CD14-positive monocyte (primary cell): ENCODE results near the gene SIGLEC14. TPM values are rescaled to one million over a fixed set of nuclear protein-coding genes. Genes with fewer than 3 reads are reported as not detected.
A peak's percentile ranks its signal among the peaks of the same experiment; 100 is the strongest.

Experiments used
- DNase-seq, 3 donors: peaks; one replicate each; pipeline ENCODE4 v3.0.0-alpha.2; 2011 to 2022
- H2AFZ ChIP-seq: 2 replicates; pipeline ENCODE4 v1.6.0; 2012; ENCODE audit warnings: mild to moderate bottlenecking, low read depth, low read length, inconsistent platforms; ENCODE audit not compliant: insufficient read depth, poor library complexity, severe bottlenecking
- H3K27ac ChIP-seq, 2 donors: 1 replicate in 1 of 2; 2 replicates in 1 of 2; pipeline ENCODE4 v1.5.1; 2012 to 2013; ENCODE audit warnings: low read length in 2 of 2, control low read depth in 1 of 2, inconsistent platforms in 1 of 2, low read depth in 1 of 2, mild to moderate bottlenecking in 1 of 2
- H3K27me3 ChIP-seq, 2 donors: one replicate each; pipeline versions ENCODE4 v1.6.0 to v1.6.1; 2011 to 2013; ENCODE audit warnings: low read length in 2 of 2; ENCODE audit not compliant: control insufficient read depth in 2 of 2, insufficient read depth in 2 of 2
- H3K36me3 ChIP-seq, 2 donors: replicated peaks in 1 of 2; 1 replicate in 1 of 2; 2 replicates in 1 of 2; pipeline versions ENCODE4 v1.5.1 to v1.6.1; 2012 to 2013; ENCODE audit warnings: low read length in 2 of 2, control low read depth in 1 of 2, inconsistent platforms in 1 of 2, mild to moderate bottlenecking in 1 of 2; ENCODE audit not compliant: insufficient read depth in 2 of 2, control insufficient read depth in 1 of 2
- H3K4me1 ChIP-seq, 2 donors: 1 replicate in 1 of 2; 2 replicates in 1 of 2; pipeline versions ENCODE4 v1.5.1 to v1.6.1; 2012 to 2013; ENCODE audit warnings: low read length in 2 of 2, control low read depth in 1 of 2, inconsistent platforms in 1 of 2, mild to moderate bottlenecking in 1 of 2, moderate library complexity in 1 of 2; ENCODE audit not compliant: insufficient read depth in 2 of 2, control insufficient read depth in 1 of 2
- H3K4me2 ChIP-seq: replicated peaks from 2 replicates; pipeline ENCODE3; 2012; ENCODE audit warnings: low read length, moderate library complexity, mild to moderate bottlenecking; ENCODE audit not compliant: poor library complexity, severe bottlenecking; ENCODE audit errors: extremely low read depth
- H3K4me3 ChIP-seq, 3 experiments: fragments of 200-600 bp in 1 of 3; sonication (generic) in 1 of 3; replicated peaks in 1 of 3; 1 replicate in 2 of 3; 2 replicates in 1 of 3; pipeline ENCODE4 v1.5.1; 2011 to 2013; ENCODE audit warnings: low read length in 3 of 3, mild to moderate bottlenecking in 3 of 3, control low read depth in 2 of 3, low read depth in 2 of 3, inconsistent platforms in 1 of 3, moderate library complexity in 1 of 3
- H3K79me2 ChIP-seq: 2 replicates; pipeline ENCODE4 v1.6.0; 2012; ENCODE audit warnings: mild to moderate bottlenecking, control low read depth, inconsistent platforms, low read length, moderate library complexity; ENCODE audit not compliant: insufficient read depth
- H3K9ac ChIP-seq: 2 replicates; pipeline ENCODE4 v1.6.0; 2017; ENCODE audit warnings: low read length, mild to moderate bottlenecking; ENCODE audit not compliant: insufficient read depth, poor library complexity, severe bottlenecking
- H3K9me3 ChIP-seq, 2 donors: replicated peaks in 1 of 2; 1 replicate in 1 of 2; 2 replicates in 1 of 2; pipeline versions ENCODE4 v1.5.1 to v1.6.1; 2012 to 2013; ENCODE audit warnings: low read length in 2 of 2, control low read depth in 1 of 2; ENCODE audit not compliant: control insufficient read depth in 1 of 2, insufficient read depth in 1 of 2
- H4K20me1 ChIP-seq: 2 replicates; pipeline ENCODE4 v1.6.0; 2012; ENCODE audit warnings: mild to moderate bottlenecking, low read length, control low read depth, moderate library complexity; ENCODE audit not compliant: insufficient read depth
- H3K27ac Mint-ChIP-seq, 7 donors: one replicate each; pipeline ENCODE4 v1.8.0; 2020; ENCODE audit warnings: mild to moderate bottlenecking in 7 of 7, mixed read lengths in 7 of 7, moderate library complexity in 6 of 7, inconsistent platforms in 2 of 7
- H3K27me3 Mint-ChIP-seq, 3 donors: one replicate each; pipeline ENCODE4 v1.8.0; 2021 to 2022; ENCODE audit warnings: low read depth in 3 of 3, mild to moderate bottlenecking in 3 of 3, mixed read lengths in 3 of 3, moderate library complexity in 3 of 3, inconsistent platforms in 1 of 3
- H3K36me3 Mint-ChIP-seq, 2 donors: one replicate each; pipeline ENCODE4 v1.8.0; 2020; ENCODE audit warnings: mixed read lengths in 2 of 2, inconsistent platforms in 1 of 2, mild to moderate bottlenecking in 1 of 2
- H3K4me1 Mint-ChIP-seq: one replicate; pipeline ENCODE4 v1.8.0; 2020; ENCODE audit warnings: mild to moderate bottlenecking, mixed read lengths
- H3K4me3 Mint-ChIP-seq, 2 donors: one replicate each; pipeline ENCODE4 v1.8.0; 2020; ENCODE audit warnings: mild to moderate bottlenecking in 2 of 2, mixed read lengths in 2 of 2, moderate library complexity in 1 of 2
- H3K9me3 Mint-ChIP-seq, 7 donors: one replicate each; pipeline ENCODE4 v1.8.0; 2020 to 2022; ENCODE audit warnings: mixed read lengths in 7 of 7, mild to moderate bottlenecking in 6 of 7, moderate library complexity in 6 of 7, inconsistent platforms in 2 of 7
- CTCF ChIP-seq: fragments of 200-600 bp; IDR thresholded peaks from one replicate; pipeline ENCODE4 v1.8.0; 2022; ENCODE audit warnings: antibody characterized with exemption, mild to moderate bottlenecking
- WGBS: methylation state at CpG from one replicate; pipeline ENCODE4 v1.1.5; 2013; ENCODE audit warnings: missing lambda C conversion rate; ENCODE audit not compliant: insufficient coverage; 5-methylcytosine and 5-hydroxymethylcytosine counted together
- intact Hi-C, 2 donors: fragments of 100-400 bp; cut with micrococcal nuclease; formaldehyde crosslinking; loops; one replicate each; pipeline versions ENCODE4 v1.15.0 to v1.15.1; 2023
- polyA plus RNA-seq, 3 donors: library from polyadenylated mRNA; depleted of rRNA in 1 of 3; unstranded in 2 of 3; stranded (reverse) in 1 of 3; fragments of 300-500 nt in 2 of 3; fragments of >200 nt in 1 of 3; fragmentation: Illumina TruSeq in 2 of 3; gene quantifications; 1 replicate in 2 of 3; 2 replicates in 1 of 3; pipeline ENCODE4 v1.2.3, GENCODE V29; 2012 to 2021

The SIGLEC14 gene
- polyA plus RNA-seq, 3 donors = 63.5 to 129 (median 95.0) TPM

DNA sequence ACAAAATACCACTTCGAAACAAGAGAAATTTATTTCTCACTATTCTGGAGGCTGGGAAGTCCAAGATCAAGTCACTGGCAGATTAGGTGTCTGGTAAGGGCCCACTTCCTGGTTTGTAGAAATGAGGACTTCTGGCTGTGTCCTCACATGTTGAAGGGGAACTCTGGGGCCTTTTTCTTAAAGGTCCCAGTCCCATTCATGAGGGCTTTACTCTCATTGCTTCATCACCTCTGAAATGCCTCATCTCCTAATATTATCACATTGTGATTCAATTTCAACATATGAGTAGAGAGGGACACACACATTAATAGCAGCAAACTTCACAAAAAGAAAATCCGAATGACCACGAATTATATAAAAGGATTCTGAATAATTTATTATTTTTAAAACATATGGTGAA is 21.6 kb upstream of the SIGLEC14 start:
- no peaks in the 10 kb centered on the region for H3K36me3 ChIP-seq
- Mint-ChIP-seq H3K4me3 (peak overlapping the region in 1 of 2 donors; percentile 69), H3K27me3 (peaks cover 56 to 63% (median 59%) of the 10 kb centered on the region in 3 donors), H3K4me1 (peaks cover 20% of the 10 kb centered on the region), H3K27ac (peak overlapping the region in 5 of 7 donors; percentile 18 to 58 (median 37)), H3K36me3 (peaks cover 0 to 2% of the 10 kb centered on the region in 2 donors), H3K9me3 (peaks cover 2 to 16% (median 9%) of the 10 kb centered on the region in 7 donors)
- peaks cover 20 to 23% of the 10 kb centered on the region in 2 donors for H3K4me1 ChIP-seq
- no peak overlapping the region for H3K9ac ChIP-seq
- no peak overlapping the region for H2AFZ ChIP-seq
- WGBS = no CpG with 5 or more reads among the region's 3 CpGs
- peak; percentile 64 to 96 (median 81) for DNase-seq
- H3K27me3 ChIP-seq = peaks cover 60 to 74% of the 10 kb centered on the region in 2 donors
- no peak overlapping the region for H3K4me2 ChIP-seq
- TF ChIP-seq CTCF = no peak
- H3K27ac ChIP-seq = no peak overlapping the region
- H3K4me3 ChIP-seq = no peak overlapping the region
- H4K20me1 ChIP-seq = no peaks in the 10 kb centered on the region
- no peaks in the 10 kb centered on the region for H3K79me2 ChIP-seq
- intact Hi-C loops = loop anchor here (5.0 to 10.0 kb wide), 4 partner anchors 109 to 273 kb away; partner anchors contain the start of gene C19orf84 (in 1 of the 2)
- peaks cover 5 to 21% of the 10 kb centered on the region in 2 donors for H3K9me3 ChIP-seq

DNA sequence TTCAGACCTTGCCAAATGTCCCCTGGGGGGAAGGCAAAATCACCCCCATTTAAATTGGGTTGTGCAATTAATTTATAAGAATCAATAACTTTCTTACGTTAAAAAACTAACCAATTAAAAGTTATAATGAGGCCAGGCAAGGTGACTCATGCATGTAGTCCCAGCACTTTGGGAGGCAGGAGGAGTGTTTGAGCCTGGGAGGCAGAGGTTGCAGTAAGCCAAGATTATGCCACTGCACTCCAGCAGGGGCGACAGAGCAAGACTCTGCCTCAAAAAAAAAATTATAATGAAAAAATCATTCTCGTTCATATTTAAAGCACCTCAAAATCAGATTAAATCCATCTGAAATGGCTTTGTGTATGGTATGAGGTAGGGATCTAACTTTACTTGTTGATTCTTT is 18.4 kb upstream of the SIGLEC14 start:
- no peak overlapping the region for H3K4me2 ChIP-seq
- no peak overlapping the region for H3K9ac ChIP-seq
- H3K27ac Mint-ChIP-seq = no peak overlapping the region
- peaks cover 20 to 23% of the 10 kb centered on the region in 2 donors for H3K4me1 ChIP-seq
- no peaks in the 10 kb centered on the region for H3K36me3 ChIP-seq
- H3K36me3 Mint-ChIP-seq = no peaks in the 10 kb centered on the region
- no peaks in the 10 kb centered on the region for H4K20me1 ChIP-seq
- H3K27ac ChIP-seq = no peak overlapping the region
- intact Hi-C loops = loop anchor here (5.0 to 10.0 kb wide), 5 partner anchors 112 to 270 kb away; partner anchors contain the start of gene C19orf84 (in 1 of the 2)
- H3K79me2 ChIP-seq = no peaks in the 10 kb centered on the region
- H3K9me3 ChIP-seq = peaks cover 3 to 8% of the 10 kb centered on the region in 2 donors
- DNase-seq = peak in 1 of 3 donors; percentile 38
- H3K9me3 Mint-ChIP-seq = peaks cover 2 to 14% (median 7%) of the 10 kb centered on the region in 7 donors
- WGBS = no CpG with 5 or more reads among the region's 3 CpGs
- peaks cover 56 to 61% (median 58%) of the 10 kb centered on the region in 3 donors for H3K27me3 Mint-ChIP-seq
- TF ChIP-seq CTCF = peak; percentile 63
- H3K4me3 ChIP-seq = no peak overlapping the region
- no peak overlapping the region for H3K4me3 Mint-ChIP-seq
- no peak overlapping the region for H2AFZ ChIP-seq
- H3K4me1 Mint-ChIP-seq = peaks cover 20% of the 10 kb centered on the region
- H3K27me3 ChIP-seq = peaks cover 45 to 65% of the 10 kb centered on the region in 2 donors
